Measurements from ENCODE around the gene FAT1.

DNA sequence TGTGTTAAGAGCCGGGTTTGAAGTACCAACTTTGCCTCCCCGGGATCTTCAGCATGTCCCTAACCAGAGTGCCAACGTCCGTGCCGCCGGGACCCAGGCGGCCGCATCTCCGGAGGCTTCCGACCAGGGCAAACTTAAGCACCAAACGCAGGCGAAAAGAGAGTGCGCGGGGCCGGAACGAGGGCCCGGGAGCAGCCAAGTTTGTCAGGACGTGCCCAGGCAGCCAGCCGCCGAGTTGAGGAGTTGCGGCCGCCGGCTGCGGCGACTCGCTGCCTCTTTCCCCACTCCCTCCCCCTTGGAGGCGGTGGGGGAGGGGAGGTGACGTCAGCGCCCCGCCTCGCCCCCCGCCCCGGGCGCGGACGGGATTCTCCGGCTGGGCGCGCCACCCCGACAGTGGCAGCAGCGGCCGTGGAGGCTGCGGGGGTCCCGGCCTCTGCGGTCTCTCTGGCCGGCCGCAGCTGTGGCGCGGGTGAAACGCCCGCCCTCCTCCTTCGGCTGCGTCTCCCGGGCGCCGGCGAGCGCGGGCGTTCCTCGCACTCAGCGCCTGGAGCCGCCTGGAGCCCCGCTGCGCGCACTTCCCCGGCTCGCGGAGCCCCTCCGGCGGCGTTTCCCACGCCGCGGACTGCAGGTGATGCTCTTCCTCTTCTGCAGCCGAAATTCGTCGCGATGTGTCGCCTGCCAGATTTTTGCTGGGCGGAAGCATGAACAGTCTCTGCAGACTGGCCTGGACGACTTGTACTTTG is 2.9 kb upstream of the FAT1 start:
- TF ChIP-seq, protein P1, sequence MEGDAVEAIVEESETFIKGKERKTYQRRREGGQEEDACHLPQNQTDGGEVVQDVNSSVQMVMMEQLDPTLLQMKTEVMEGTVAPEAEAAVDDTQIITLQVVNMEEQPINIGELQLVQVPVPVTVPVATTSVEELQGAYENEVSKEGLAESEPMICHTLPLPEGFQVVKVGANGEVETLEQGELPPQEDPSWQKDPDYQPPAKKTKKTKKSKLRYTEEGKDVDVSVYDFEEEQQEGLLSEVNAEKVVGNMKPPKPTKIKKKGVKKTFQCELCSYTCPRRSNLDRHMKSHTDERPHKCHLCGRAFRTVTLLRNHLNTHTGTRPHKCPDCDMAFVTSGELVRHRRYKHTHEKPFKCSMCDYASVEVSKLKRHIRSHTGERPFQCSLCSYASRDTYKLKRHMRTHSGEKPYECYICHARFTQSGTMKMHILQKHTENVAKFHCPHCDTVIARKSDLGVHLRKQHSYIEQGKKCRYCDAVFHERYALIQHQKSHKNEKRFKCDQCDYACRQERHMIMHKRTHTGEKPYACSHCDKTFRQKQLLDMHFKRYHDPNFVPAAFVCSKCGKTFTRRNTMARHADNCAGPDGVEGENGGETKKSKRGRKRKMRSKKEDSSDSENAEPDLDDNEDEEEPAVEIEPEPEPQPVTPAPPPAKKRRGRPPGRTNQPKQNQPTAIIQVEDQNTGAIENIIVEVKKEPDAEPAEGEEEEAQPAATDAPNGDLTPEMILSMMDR (conservative IDR thresholded peaks at IDR 0.05 in 1 of 2, IDR thresholded peaks at IDR 0.05 in 1 of 2; ENCODE audit: low read depth in 1 of 2, low read length in 2 of 2), result no peak
- no peak for TF ChIP-seq EZH2 (IDR thresholded peaks at IDR 0.05; ENCODE audit: low read length, missing control alignments)

All from fibroblast of lung (primary cell).